SK-N-SH (cell line): ENCODE data around the gene TBCD. TPM values are rescaled to one million over a fixed set of nuclear protein-coding genes. Genes with fewer than 3 reads are reported as not detected.
A peak's percentile ranks its signal among the peaks of the same experiment; 100 is the strongest.

Experiments
- CTCF ChIA-PET: fragments of 300-600, 350-600 bp; formaldehyde crosslinking; extraction: SDS; loops from one replicate; lab custom pipeline; 2021; lab: Yijun Ruan, JAX
- POLR2A ChIA-PET: fragments of 350-600 bp; sonication (Branson Sonifier 250); formaldehyde crosslinking; extraction: SDS; loops from one replicate; lab custom pipeline; 2020; ENCODE audit warnings: antibody characterized with exemption, inconsistent platforms; lab: Yijun Ruan, JAX
- DNase-seq: peaks from one replicate; pipeline ENCODE4 v3.0.0; 2012
- H2AFZ ChIP-seq: fragments of 200-600 bp; sonication (generic); 2 replicates; pipeline ENCODE4 v1.8.1; 2016; ENCODE audit warnings: antibody characterized with exemption, mild to moderate bottlenecking, low read depth
- H3F3A ChIP-seq: fragments of 200-600 bp; sonication (generic); replicated peaks from 2 replicates; pipeline ENCODE3; 2016; ENCODE audit warnings: antibody characterized with exemption, mild to moderate bottlenecking; ENCODE audit not compliant: insufficient read depth
- H3K27ac ChIP-seq, 2 experiments: fragments of 200-500 bp in 1 of 2; fragments of 200-600 bp in 1 of 2; sonication (Bioruptor generic) in 1 of 2; sonication (generic), shearing (Covaris generic) in 1 of 2; 2 replicates each; pipeline versions ENCODE4 v1.5.1 to v1.6.1; 2014 to 2016; ENCODE audit warnings: low read depth in 2 of 2, inconsistent platforms in 1 of 2, low read length in 1 of 2, mild to moderate bottlenecking in 1 of 2, mixed read lengths in 1 of 2
- H3K27me3 ChIP-seq: fragments of 200-600 bp; sonication (generic), shearing (Covaris generic); 2 replicates; pipeline ENCODE4 v1.6.1; 2016; ENCODE audit warnings: mixed run types; ENCODE audit not compliant: insufficient read depth
- H3K36me3 ChIP-seq, 2 experiments: fragments of 200-500 bp in 1 of 2; fragments of 200-600 bp in 1 of 2; sonication (Bioruptor generic) in 1 of 2; sonication (generic) in 1 of 2; replicated peaks in 1 of 2; 2 replicates each; pipeline versions ENCODE3 to v1.5.1; 2014 to 2016; ENCODE audit warnings: low read length in 1 of 2, mild to moderate bottlenecking in 1 of 2; ENCODE audit not compliant: insufficient read depth in 2 of 2, control insufficient read depth in 1 of 2
- H3K4me1 ChIP-seq, 2 experiments: fragments of 200-500 bp in 1 of 2; fragments of 200-600 bp in 1 of 2; sonication (Bioruptor generic) in 1 of 2; sonication (generic), shearing (Covaris generic) in 1 of 2; 2 replicates each; pipeline versions ENCODE4 v1.5.1 to v1.6.1; 2014 to 2016; ENCODE audit warnings: low read depth in 1 of 2, low read length in 1 of 2, mixed run types in 1 of 2; ENCODE audit not compliant: insufficient read depth in 2 of 2, control insufficient read depth in 1 of 2
- H3K4me2 ChIP-seq: fragments of 200-600 bp; sonication (generic), shearing (Covaris generic); 2 replicates; pipeline ENCODE4 v1.6.1; 2017; ENCODE audit warnings: mixed run types
- H3K4me3 ChIP-seq, 2 experiments: fragments of 200-500 bp in 1 of 2; fragments of 200-600 bp in 1 of 2; sonication (Bioruptor generic) in 1 of 2; sonication (generic), shearing (Covaris generic) in 1 of 2; 2 replicates each; pipeline versions ENCODE4 v1.5.1 to v1.8.1; 2014 to 2016; ENCODE audit warnings: low read depth in 2 of 2, inconsistent platforms in 1 of 2, low read length in 1 of 2, mild to moderate bottlenecking in 1 of 2, mixed read lengths in 1 of 2, moderate library complexity in 1 of 2
- H3K79me2 ChIP-seq: fragments of 200-600 bp; sonication (generic); 2 replicates; pipeline ENCODE4 v1.8.1; 2017; ENCODE audit warnings: mild to moderate bottlenecking; ENCODE audit not compliant: insufficient read depth
- H3K9ac ChIP-seq: fragments of 200-600 bp; sonication (generic); 2 replicates; pipeline ENCODE4 v1.6.1; 2017; ENCODE audit warnings: mixed run types
- H3K9me2 ChIP-seq: fragments of 200-600 bp; sonication (generic); 2 replicates; pipeline ENCODE4 v1.6.1; 2017; ENCODE audit warnings: mixed run types
- H3K9me3 ChIP-seq: fragments of 200-600 bp; sonication (generic); 2 replicates; pipeline ENCODE4 v1.6.1; 2017; ENCODE audit warnings: mixed run types, mild to moderate bottlenecking, moderate library complexity
- H4K20me1 ChIP-seq: fragments of 200-600 bp; sonication (generic); 2 replicates; pipeline ENCODE4 v1.6.1; 2017; ENCODE audit warnings: mild to moderate bottlenecking, mixed run types; ENCODE audit not compliant: insufficient read depth
- CHD2 ChIP-seq: fragments of 150-350 bp; IDR thresholded peaks from 2 replicates; pipeline ENCODE4 v1.6.1; 2018; ENCODE audit warnings: low read length; ENCODE audit not compliant: partially characterized antibody
- ELF1 ChIP-seq: IDR thresholded peaks from 2 replicates; pipeline ENCODE4 v1.4.0; 2012
- EP300 ChIP-seq, 2 experiments: IDR thresholded peaks; 2 replicates each; pipeline versions ENCODE4 v1.4.0 to v1.6.1; 2012; ENCODE audit warnings: borderline replicate concordance in 1 of 2, low read depth in 1 of 2, low read length in 1 of 2
- FOXM1 ChIP-seq: IDR thresholded peaks from 2 replicates; pipeline ENCODE4 v1.4.0; 2012; ENCODE audit warnings: low read depth, mild to moderate bottlenecking
- GABPA ChIP-seq: IDR thresholded peaks from 2 replicates; pipeline ENCODE4 v1.4.0; 2012; ENCODE audit warnings: low read depth, mild to moderate bottlenecking
- MXI1 ChIP-seq: IDR thresholded peaks from 2 replicates; pipeline ENCODE4 v1.6.1; 2012; ENCODE audit warnings: mild to moderate bottlenecking, low read depth, low read length, improper control_type of control experiment
- NFIC ChIP-seq: IDR thresholded peaks from 2 replicates; pipeline ENCODE4 v1.4.0; 2012; ENCODE audit warnings: borderline replicate concordance
- RCOR1 ChIP-seq: fragments of 150-350 bp; IDR thresholded peaks from 2 replicates; pipeline ENCODE4 v1.6.1; 2017; ENCODE audit warnings: antibody characterized with exemption, low read length
- RFX5 ChIP-seq: IDR thresholded peaks from 2 replicates; pipeline ENCODE4 v1.6.1; 2012; ENCODE audit warnings: mild to moderate bottlenecking, improper control_type of control experiment, low read length
- SIN3A ChIP-seq: IDR thresholded peaks from 2 replicates; pipeline ENCODE4 v1.6.1; 2012; ENCODE audit warnings: low read depth, mild to moderate bottlenecking, low read length, moderate library complexity, borderline replicate concordance
- SMC3 ChIP-seq: IDR thresholded peaks from 2 replicates; pipeline ENCODE4 v1.6.1; 2012; ENCODE audit warnings: low read depth, low read length, improper control_type of control experiment
- WGBS: methylation state at CpG from one replicate; pipeline ENCODE4 v1.1.6; 2017; ENCODE audit warnings: low lambda C conversion rate; 5-methylcytosine and 5-hydroxymethylcytosine counted together
- polyA plus RNA-seq, 3 experiments: library from polyadenylated mRNA; depleted of rRNA; stranded (reverse); fragments of >200 nt; gene quantifications; 2 replicates each; pipeline ENCODE4 v1.2.3, GENCODE V29; 2012
- TF ChIP-seq, protein P1 (sequence below): IDR thresholded peaks from 2 replicates; pipeline ENCODE4; 2012
- TF ChIP-seq, protein P2 (sequence below): IDR thresholded peaks from 2 replicates; pipeline ENCODE4 v1.4.0; 2012; ENCODE audit warnings: low read depth, borderline replicate concordance
- TF ChIP-seq, protein P3 (sequence below): fragments of 150-350 bp; IDR thresholded peaks from 2 replicates; pipeline ENCODE4 v1.6.1; 2016; ENCODE audit warnings: mild to moderate bottlenecking, low read depth, low read length
- TF ChIP-seq, protein P4 (sequence below): IDR thresholded peaks from 2 replicates; pipeline ENCODE4 v1.4.0; 2012; ENCODE audit warnings: low read depth, borderline replicate concordance
- TF ChIP-seq, protein P5 (sequence below): fragments of 150-350 bp; IDR thresholded peaks from 2 replicates; pipeline ENCODE4 v1.6.1; 2017; ENCODE audit warnings: antibody characterized with exemption, low read length, low read depth, borderline replicate concordance

Gene TBCD
- polyA plus RNA-seq, 1 of the 3 experiments (the other 2 are of a cell fraction), result 107 TPM

DNA sequence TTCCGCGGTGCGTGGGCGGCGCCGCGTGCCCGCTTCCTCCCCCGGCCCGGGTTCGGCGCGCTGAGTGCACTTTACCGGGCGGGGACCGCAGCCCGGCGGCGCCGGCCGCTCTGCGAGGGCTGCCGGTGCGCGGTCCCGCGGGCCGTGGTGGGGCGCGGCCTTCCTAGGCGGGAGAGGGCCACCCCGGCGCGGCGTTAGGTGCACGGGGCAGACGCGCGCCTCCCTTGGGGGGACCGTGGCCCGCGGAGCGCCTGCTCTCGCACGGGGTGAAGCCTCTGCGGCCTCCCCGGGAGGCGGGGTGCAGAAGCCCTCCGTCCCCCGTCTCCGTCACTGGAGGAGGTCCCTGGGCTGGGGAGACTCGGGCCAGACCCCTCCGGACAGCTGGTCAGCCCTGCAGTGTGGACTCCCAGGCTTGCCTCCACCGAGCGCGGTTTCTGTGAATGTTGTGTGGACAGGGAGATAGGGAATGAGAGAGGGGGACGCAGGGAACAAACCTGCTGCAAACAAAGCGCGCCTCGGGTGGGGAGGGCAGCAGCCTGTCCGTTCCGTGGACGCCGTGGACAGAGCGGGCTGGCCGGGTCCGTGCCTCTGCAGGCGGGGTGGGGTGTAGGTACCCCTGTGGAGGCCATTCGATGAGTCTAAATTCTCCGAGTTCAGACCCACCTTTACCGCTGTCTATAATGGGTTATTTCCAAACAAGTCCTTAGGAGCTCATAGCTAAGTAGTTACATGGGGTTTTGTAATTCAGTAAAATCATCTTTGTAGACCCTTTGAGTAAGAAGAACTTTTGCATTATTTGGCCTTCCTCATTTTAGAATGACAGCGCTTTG lies 721 bp downstream of the TBCD start:
- Histone ChIP-seq H3K9ac (peak overlapping the region; percentile 63), H3K9me3 (no peaks in the 10 kb centered on the region), H3K79me2 (peaks cover 53% of the 10 kb centered on the region), H3F3A (peaks cover 9% of the 10 kb centered on the region), H3K36me3 (peaks cover 4 to 26% of the 10 kb centered on the region in 2 experiments), H3K4me1 (peaks cover 6 to 14% of the 10 kb centered on the region in 2 experiments; a peak in 1 of 4 replicates), H3K4me2 (peak overlapping the region; percentile 93), H3K4me3 (peak overlapping the region; percentile 78 to 98), H2AFZ (peak overlapping the region; percentile 79), H3K27me3 (no peaks in the 10 kb centered on the region), H4K20me1 (peaks cover 23% of the 10 kb centered on the region), H3K27ac (peak overlapping the region; percentile 75 to 89), H3K9me2 (no peaks in the 10 kb centered on the region)
- TF ChIP-seq MXI1 (no peak), EP300 (IDR thresholded peaks at IDR 0.05; ENCODE audit: borderline replicate concordance in 1 of 2, low read depth in 1 of 2, low read length in 1 of 2) (no peak), RCOR1 (no peak)
- TF ChIP-seq, protein P1, sequence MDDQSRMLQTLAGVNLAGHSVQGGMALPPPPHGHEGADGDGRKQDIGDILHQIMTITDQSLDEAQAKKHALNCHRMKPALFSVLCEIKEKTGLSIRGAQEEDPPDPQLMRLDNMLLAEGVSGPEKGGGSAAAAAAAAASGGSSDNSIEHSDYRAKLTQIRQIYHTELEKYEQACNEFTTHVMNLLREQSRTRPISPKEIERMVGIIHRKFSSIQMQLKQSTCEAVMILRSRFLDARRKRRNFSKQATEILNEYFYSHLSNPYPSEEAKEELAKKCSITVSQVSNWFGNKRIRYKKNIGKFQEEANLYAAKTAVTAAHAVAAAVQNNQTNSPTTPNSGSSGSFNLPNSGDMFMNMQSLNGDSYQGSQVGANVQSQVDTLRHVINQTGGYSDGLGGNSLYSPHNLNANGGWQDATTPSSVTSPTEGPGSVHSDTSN, result no peak
- TF ChIP-seq, protein P2, sequence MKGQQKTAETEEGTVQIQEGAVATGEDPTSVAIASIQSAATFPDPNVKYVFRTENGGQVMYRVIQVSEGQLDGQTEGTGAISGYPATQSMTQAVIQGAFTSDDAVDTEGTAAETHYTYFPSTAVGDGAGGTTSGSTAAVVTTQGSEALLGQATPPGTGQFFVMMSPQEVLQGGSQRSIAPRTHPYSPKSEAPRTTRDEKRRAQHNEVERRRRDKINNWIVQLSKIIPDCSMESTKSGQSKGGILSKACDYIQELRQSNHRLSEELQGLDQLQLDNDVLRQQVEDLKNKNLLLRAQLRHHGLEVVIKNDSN, result no peak
- DNase-seq, result peak; percentile 84
- ChIA-PET CTCF (interaction anchor here (0.9 to 4.7 kb wide), 3 partner anchors 14 to 139 kb away, joined by 3 to 22 read pairs (median 7); no protein-coding TSS in a partner anchor), POLR2A (no interaction called here)
- WGBS, result 3% methylated on average over 33 of the region's 72 CpGs

DNA sequence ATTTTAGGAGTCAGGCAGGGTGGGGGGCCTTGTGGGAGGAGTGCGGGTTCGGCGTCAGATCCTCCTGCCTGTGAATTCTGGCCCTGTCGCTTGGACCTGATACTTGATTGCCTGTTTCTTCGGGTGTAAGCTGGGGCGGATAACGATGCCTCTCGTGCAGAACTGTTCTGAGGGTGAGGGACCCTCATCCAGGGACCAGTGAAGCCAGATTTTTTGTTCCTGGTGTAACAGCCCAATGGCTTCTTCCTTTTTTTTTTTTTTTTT lies 1.3 kb downstream of the TBCD start:
- H3K4me3 ChIP-seq, result peak overlapping the region; percentile 78 to 98
- peaks cover 4 to 25% of the 10 kb centered on the region in 2 experiments for H3K36me3 ChIP-seq
- H3K4me1 ChIP-seq, result peaks cover 6 to 14% of the 10 kb centered on the region in 2 experiments; a peak in 1 of 4 replicates
- peaks cover 9% of the 10 kb centered on the region for H3F3A ChIP-seq
- peaks cover 58% of the 10 kb centered on the region for H3K79me2 ChIP-seq
- peak overlapping the region; percentile 63 for H3K9ac ChIP-seq
- H3K4me2 ChIP-seq, result peak overlapping the region; percentile 93
- H4K20me1 ChIP-seq, result peaks cover 23% of the 10 kb centered on the region
- DNase-seq, result no peak
- H3K27ac ChIP-seq, result peak overlapping the region in 1 of 2 experiments; percentile 75; a peak in 1 of 4 replicates
- no peak overlapping the region for H2AFZ ChIP-seq
- H3K9me2 ChIP-seq, result no peaks in the 10 kb centered on the region
- no peaks in the 10 kb centered on the region for H3K9me3 ChIP-seq
- no peaks in the 10 kb centered on the region for H3K27me3 ChIP-seq
- POLR2A ChIA-PET, result no interaction called here
- CTCF ChIA-PET, result interaction anchor here (0.9 to 4.7 kb wide), 3 partner anchors 14 to 140 kb away, joined by 3 to 22 read pairs (median 7); no protein-coding TSS in a partner anchor
- WGBS, result 72% methylated on average over 8 of the region's 8 CpGs
- no peak for TF ChIP-seq FOXM1
- TF ChIP-seq, protein P1, result no peak
- TF ChIP-seq, protein P2, result no peak
- TF ChIP-seq NFIC, result no peak
- no peak for TF ChIP-seq RFX5
- TF ChIP-seq, protein P3, sequence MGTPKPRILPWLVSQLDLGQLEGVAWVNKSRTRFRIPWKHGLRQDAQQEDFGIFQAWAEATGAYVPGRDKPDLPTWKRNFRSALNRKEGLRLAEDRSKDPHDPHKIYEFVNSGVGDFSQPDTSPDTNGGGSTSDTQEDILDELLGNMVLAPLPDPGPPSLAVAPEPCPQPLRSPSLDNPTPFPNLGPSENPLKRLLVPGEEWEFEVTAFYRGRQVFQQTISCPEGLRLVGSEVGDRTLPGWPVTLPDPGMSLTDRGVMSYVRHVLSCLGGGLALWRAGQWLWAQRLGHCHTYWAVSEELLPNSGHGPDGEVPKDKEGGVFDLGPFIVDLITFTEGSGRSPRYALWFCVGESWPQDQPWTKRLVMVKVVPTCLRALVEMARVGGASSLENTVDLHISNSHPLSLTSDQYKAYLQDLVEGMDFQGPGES, result no peak
- no peak for TF ChIP-seq SIN3A
- no peak for TF ChIP-seq CHD2
- TF ChIP-seq SMC3, result no peak
- TF ChIP-seq, protein P4, sequence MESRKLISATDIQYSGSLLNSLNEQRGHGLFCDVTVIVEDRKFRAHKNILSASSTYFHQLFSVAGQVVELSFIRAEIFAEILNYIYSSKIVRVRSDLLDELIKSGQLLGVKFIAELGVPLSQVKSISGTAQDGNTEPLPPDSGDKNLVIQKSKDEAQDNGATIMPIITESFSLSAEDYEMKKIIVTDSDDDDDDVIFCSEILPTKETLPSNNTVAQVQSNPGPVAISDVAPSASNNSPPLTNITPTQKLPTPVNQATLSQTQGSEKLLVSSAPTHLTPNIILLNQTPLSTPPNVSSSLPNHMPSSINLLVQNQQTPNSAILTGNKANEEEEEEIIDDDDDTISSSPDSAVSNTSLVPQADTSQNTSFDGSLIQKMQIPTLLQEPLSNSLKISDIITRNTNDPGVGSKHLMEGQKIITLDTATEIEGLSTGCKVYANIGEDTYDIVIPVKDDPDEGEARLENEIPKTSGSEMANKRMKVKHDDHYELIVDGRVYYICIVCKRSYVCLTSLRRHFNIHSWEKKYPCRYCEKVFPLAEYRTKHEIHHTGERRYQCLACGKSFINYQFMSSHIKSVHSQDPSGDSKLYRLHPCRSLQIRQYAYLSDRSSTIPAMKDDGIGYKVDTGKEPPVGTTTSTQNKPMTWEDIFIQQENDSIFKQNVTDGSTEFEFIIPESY, result no peak
- TF ChIP-seq, protein P5, sequence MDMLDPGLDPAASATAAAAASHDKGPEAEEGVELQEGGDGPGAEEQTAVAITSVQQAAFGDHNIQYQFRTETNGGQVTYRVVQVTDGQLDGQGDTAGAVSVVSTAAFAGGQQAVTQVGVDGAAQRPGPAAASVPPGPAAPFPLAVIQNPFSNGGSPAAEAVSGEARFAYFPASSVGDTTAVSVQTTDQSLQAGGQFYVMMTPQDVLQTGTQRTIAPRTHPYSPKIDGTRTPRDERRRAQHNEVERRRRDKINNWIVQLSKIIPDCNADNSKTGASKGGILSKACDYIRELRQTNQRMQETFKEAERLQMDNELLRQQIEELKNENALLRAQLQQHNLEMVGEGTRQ, result no peak
- no peak for TF ChIP-seq ELF1
- TF ChIP-seq RCOR1, result no peak
- TF ChIP-seq GABPA, result no peak
- TF ChIP-seq MXI1, result no peak
